DMS153 (cell line): ENCODE measurements around the gene HMSD.
"Not testable (repeated sequence)": the region's sequence is repeated elsewhere in the genome, so short reads cannot be mapped to it uniquely, and the experiment has no call there.

Source experiments
- DNase-seq: peaks from one replicate; lab custom pipeline; 2025; lab: John Stamatoyannopoulos, UW

HMSD gene

GRCh38 chr18:63949068-63949737 lies at the start of gene HMSD:
Gene HMSD (plus strand): TSS chr18:63949301. CDS start chr18:63953456, 4,155 bp downstream.
- DNase-seq: peak; percentile 77

- no peak for DNase-seq
Observed at GRCh38 chr18:63903851-63904570, 45.1 kb upstream of the HMSD start.

- no peak for DNase-seq
Observed at GRCh38 chr18:63904694-63905093, 44.4 kb upstream of the HMSD start.

GRCh38 chr18:63905361-63905760 lies 43.7 kb upstream of the HMSD start:
- DNase-seq: no peak

- DNase-seq: no peak
Observed at GRCh38 chr18:63906056-63906455, 43.0 kb upstream of the HMSD start.

- no peak for DNase-seq
Observed at GRCh38 chr18:63907664-63908063, 41.4 kb upstream of the HMSD start, which contains the start of gene SERPINB10. Gene SERPINB10 (plus strand): TSS chr18:63907958. CDS start chr18:63915511, 7,553 bp downstream.

GRCh38 chr18:63908858-63909257 lies 40.2 kb upstream of the HMSD start:
- DNase-seq: no peak

- DNase-seq: no peak
Observed at GRCh38 chr18:63909870-63910269, 39.2 kb upstream of the HMSD start.

- no peak for DNase-seq
Observed at GRCh38 chr18:63917817-63918216, 31.3 kb upstream of the HMSD start.

- no peak for DNase-seq
Observed at GRCh38 chr18:63922049-63922448, 27.1 kb upstream of the HMSD start.

GRCh38 chr18:63924551-63924950 lies 24.6 kb upstream of the HMSD start:
- no peak for DNase-seq

- no peak for DNase-seq
Observed at GRCh38 chr18:63928331-63928730, 20.8 kb upstream of the HMSD start.

GRCh38 chr18:63929369-63929768 lies 19.7 kb upstream of the HMSD start:
- not testable (repeated sequence) for DNase-seq

GRCh38 chr18:63930773-63931354 lies 18.2 kb upstream of the HMSD start:
- no peak for DNase-seq

- DNase-seq: peak; percentile 78
Observed at GRCh38 chr18:63936156-63936931, 12.8 kb upstream of the HMSD start.

GRCh38 chr18:63936932-63937393 lies 12.1 kb upstream of the HMSD start:
- no peak for DNase-seq

- no peak for DNase-seq
Observed at GRCh38 chr18:63940008-63940407, 9.1 kb upstream of the HMSD start.

GRCh38 chr18:63940543-63941050 lies 8.5 kb upstream of the HMSD start:
- not testable (repeated sequence) for DNase-seq

GRCh38 chr18:63947051-63947790 lies 1.9 kb upstream of the HMSD start:
- DNase-seq: no peak

- DNase-seq: no peak
Observed at GRCh38 chr18:63951302-63951705, 2.2 kb downstream of the HMSD start.

- no peak for DNase-seq
Observed at GRCh38 chr18:63953811-63954210, 4.7 kb downstream of the HMSD start.
